NCI-H146 (cell line): ENCODE results near the gene MYOM1.

Experiments used
- DNase-seq: peaks from one replicate; lab custom pipeline; 2025; lab: John Stamatoyannopoulos, UW

The MYOM1 gene

DNA sequence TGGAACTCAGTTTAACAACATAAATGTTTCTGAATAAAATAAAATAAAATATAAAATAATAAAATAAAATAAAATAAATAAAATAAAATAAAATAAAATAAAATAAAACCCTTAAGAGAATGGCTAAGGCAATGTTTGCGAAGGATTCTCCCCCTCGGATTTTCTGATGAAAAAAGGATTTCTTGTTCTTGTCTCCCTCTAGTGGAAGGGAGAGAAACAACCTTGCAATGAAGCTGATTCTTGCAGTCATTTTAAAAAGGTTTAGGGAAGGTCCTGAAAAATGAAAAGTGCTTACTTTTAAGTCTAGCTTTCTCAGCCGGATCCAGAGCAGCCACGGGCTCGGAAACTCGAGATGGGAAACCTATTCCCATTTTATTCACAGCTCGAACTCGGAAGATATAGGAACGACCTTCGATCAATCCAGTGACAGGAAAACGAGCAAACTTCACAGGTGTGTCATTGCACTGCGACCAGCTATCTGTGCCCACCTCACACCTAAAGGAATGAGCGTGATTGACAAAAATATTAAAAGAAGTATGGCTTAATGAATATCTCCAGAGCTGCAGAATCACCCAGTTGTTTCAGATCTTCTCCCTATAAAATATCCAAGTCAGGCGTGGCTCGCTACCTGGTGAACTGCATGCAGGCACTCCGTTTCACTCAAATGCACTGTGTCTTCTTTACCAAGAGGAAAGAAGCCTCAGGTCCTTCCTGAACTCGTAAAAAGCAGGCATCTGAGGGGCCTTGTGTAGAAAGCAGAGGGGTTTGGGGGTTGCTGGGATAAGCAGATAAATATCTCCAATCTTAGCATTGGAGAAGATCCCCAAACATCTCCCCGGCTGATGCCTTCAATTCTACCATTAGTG is 68.1 kb downstream of the MYOM1 start:
- peak; percentile 52 for DNase-seq

DNA sequence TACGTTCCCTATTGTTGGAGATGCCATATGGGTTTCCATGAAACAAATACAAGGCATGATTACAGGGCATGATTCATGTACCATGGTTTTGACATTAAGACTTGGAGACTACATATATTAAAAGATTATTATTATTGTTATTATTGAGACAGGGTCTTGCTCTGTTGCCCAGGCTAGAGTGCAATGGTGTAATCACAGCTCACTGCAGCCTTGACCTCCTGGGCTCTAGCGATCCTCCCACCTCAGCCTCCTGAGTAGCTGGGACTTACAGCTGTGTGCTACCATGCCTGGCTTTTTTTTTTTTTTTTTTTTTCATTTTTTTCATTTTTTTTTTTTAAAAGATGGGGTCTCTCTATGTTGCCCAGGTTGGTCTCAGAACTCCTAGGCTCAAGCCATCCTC is 69.1 kb downstream of the MYOM1 start:
- no peak for DNase-seq

DNA sequence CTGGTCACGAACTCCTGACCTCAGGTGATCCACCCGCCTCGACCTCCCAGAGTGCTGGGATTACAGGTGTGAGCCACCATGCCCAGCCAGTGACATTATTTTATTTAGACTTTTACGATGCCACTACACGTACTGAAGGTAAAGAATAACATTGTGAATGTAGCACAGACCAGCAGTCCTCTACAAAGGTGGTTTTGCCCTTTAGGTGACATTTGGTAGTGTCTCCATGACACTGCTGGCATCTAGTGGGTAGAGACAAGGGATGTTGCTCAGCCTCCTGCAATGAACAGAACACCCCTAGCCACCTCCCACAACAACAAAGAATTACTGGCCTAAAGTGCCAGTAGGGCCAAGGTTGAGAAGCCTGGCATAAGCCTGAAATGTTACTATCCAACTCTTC is 69.5 kb downstream of the MYOM1 start:
- no peak for DNase-seq

DNA sequence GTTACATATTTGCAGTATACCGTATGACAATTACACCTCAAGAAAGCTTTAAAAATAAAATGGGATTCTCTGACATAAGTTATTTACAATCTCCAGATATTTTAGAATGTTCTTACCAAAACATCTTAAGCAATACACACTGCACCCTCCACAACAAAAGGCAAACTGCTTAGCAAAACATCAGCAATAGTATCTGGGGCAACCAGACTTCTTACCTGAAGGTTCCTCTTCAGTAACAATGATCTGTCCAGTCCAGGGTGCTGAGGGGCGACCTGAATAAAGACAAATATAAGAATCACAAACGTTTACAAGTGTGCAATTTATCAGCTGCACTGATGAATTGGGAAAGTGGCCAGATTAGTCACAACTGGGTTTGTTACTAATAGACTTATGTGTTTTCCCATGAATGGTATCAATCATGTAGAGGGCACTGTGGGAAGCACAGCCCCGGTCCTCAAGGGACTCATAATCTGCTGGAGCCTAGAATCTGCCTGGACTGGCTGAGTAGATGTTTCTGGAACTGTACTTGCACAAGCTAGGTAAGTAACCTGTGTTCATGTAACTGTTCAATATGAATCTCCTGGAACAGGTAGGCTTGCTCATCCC is 70.7 kb downstream of the MYOM1 start:
- no peak for DNase-seq

DNA sequence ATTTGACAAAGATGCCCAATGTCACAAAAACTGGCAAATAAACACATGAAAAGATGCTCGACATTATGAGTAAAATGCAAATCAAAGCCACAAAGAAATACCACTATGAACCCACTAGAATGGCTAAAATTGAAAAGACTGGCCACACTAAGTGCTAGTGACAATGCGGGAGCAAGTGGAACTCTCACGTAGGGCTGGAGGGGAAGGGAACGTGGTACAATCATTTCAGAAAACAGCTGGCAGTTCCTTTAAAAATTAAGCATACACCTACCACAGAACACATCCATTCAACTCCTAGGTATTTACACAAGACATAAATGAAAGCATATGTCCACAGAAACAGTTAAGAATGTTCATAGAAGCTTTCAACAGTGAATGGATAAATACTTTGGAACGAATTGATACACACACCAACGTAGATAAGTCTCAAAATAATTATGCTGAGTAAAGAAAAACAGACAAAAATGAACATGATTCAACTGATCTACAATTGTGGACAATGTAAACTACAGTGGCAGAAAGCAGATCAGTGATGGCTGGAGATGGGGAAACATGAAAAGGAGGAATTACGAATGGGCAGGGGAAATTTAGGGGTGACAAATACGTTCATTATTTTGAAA is 71.7 kb downstream of the MYOM1 start:
- DNase-seq: no peak

DNA sequence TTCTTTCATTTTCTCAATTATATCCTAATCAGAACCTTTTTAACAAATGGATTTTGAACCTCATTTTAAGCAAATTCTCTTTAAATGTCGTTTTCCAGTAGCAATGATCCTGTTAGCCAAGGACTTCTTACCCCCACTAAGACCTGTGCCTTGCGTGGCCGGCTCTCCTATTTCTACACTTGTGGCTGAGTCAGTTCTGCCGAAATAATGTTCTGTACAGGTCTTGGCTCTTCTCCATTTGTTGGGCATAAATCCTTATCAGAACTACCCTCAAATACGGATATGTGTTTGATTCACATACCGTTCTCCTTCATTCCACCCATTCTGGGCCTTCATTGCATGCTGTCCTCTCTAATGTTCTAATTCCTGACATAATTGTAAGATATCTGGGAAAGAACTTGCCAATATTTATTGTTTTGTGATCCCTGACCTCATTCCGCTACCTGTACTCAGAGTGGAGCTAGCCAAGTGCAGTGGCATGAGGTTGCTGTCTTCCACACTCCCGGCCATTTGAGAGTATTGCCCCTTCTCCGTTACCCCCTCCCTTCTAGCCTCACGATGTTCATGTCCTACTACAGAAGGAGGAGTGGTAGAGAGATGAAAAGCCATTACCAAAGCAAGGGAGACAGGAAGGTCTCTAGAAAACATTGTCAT is 78.7 kb downstream of the MYOM1 start:
- DNase-seq: no peak

DNA sequence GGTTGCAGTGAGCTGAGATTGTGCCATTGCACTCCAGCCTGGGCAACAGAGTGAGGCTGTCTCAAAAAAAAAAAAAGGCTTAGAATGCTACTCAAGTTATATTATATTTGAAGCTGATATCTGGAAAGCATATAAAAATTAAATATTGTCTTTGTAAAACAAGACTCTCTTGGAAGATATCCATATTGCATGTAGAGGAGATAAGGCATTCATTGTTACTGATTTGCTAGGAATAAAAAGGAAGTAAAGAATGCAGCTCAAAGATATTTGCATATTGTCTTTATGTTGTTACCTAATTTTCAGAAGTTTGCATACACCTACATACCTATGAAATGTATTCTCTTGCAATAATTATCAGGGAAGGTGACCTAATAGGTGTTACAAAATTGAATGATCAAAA is 79.4 kb downstream of the MYOM1 start:
- DNase-seq: no peak

DNA sequence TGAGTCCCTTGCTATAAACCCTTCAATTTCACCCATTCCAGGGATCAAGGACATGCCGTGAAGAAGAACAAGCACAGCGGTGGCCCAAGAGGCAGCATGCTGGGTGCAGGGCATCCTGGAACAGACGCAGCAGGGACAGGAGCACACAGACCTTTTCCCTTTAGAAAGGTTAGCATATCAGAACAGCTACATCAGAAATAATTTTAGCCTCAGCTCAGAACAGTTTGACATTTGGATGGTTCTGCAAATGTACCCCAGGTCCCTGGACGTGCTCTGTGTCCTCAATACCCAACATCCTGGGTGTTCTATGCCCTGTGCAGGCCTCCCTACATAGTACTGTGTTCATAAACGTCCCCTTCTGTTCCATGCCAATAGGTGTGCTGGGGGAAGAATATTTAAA is 80.4 kb downstream of the MYOM1 start:
- no peak for DNase-seq

DNA sequence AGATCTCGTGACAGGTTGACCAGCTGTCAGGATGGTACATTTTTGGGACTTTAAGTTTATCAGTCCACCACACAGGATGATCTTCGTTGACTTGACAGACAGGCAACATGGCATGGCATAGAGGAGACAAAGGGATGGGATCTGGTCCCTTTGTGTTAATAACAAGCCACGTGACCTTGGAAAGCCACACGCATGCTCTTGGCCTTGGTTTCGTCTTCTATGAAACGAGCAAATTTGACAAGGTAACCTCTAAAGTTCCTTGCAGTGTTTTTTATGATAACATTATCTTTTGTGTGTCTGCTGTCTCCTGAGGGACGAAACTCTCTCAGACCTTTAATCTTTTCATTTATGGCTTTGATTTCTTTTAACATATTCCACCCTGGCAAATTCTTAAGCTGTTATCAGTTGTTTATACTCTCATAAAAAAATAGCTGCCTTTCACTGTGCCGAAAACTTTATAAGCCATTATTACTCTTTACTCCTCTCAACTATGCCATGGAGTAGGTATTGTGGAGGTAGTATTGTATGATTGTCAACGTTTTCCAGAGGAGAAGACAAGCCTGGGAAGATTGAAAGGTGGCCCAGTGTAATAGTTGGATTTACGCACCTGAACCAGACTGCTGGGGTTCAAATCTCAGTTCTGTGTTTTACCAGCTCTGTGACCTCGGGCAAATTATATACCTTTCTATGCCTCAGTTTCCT is 81.3 kb downstream of the MYOM1 start:
- DNase-seq: no peak

DNA sequence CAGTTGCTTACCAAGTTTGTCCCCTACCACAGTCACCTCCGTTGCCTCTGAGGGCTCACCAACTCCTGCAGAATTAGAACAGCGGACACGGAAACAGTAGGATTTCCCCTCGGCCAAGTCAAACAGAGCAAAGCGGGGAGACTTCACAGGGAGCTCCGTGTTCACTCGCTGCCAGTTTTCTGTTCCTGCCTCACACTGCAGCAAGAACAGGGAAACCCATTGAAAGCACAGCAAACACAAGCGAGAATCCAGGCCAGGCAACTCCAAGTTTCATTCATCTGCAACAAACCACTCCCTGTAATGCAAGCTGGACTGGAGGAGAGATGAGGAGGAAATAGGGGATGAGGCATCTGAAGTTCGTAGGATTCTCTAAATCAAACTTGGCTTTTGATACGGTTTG is 84.2 kb downstream of the MYOM1 start:
- DNase-seq: no peak

DNA sequence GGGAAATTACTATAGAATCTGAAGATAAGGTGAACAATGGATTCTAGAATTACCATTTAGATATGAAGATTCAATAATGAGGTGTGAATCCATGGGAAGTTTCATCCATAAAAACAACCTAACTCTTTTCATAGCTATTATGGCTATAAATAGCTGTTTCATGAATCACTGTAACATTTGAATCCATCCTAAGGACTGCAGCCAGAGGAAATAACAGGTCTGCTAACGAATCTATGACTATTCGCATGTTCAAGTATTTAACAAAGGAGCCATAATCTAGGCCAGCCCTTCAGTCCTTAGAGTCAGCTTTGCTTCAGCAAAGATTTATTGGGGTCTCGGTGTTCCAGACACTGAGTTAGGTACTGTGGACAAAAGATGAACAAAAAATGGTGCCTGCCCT is 87.1 kb downstream of the MYOM1 start:
- DNase-seq: no peak

DNA sequence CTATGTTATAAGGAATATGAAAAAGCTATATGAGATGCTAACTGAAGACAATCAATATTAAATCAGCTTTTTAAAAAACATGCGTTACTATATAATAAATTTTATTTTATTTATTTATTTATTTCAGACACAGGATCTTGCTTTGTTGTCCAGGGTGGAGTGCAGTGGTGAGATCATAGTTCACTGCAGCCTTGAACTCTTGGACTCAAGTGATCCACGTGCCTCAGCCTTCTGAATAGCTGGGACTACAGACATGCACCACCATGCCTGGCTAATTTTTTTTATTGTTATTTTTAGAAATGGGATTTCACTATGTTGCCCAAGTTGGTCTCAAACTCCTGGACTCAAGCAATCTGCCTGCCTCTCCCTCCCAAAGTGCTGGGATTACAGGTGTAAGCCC is 89.4 kb downstream of the MYOM1 start:
- DNase-seq: no peak

DNA sequence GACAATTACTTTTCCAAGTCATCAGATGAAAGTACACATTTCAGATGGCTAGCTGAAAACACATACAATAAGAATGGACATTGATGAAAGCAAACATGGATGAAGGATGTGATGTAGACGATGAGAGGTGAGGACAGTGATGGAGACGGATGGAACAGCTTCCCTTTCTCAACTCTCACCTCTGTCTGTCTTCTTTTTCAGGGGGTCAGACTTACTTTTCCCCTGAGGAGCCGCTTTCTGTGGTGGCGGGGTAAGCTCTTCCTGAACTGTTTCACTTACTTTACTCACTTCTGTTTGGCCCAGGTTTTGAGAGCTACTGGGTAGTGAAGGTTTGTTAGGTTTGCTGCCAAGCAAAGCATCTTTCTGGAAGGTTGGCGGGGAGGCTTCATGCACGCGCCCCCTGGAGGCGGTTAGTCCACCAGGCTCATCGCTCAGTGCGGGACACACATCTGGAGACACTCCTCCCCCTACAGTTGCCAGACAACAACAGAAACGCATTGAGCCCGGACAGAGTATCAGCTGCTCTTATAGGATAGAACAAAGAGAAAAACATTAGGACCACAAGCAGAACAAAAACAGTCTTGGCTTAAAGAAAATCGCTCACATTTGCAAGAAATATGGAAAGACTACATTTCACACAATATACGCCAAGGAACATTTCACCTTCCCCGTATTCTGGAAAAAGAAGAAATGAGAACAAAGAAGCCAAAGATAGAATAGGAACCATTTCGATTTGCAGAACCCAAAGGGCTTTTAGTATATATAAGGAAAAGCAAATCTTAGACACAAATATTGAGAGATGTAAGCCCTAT is 90.5 kb downstream of the MYOM1 start:
- DNase-seq: peak; percentile 89

DNA sequence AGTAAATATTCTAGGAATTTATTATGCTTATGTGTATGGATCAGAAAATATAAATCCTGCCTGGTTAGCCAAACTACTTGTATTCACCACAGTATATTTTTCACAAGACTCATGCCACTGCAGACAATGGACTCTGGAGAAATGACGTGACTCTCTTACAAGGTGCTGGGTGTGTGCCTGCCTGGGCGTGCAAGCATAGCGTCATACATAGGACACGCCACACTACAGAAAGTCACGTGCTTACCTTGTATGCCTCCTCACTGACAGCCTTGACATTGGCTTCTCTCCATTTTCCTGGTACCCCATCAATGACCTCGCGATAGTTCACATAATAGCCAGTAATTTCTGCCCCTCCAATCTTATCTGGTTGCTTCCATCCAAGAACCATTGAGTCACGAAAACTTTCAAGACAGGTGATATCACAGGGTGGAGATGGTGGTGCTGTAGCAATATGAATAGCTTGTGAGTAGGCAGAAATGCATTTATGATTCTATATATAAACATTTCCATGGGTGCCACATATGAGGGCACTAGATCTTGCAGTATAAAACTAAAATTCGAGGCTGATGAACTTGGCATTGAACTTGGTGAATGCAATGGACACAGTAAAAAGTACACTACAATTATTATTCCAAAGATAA is 93.2 kb downstream of the MYOM1 start:
- DNase-seq: no peak

DNA sequence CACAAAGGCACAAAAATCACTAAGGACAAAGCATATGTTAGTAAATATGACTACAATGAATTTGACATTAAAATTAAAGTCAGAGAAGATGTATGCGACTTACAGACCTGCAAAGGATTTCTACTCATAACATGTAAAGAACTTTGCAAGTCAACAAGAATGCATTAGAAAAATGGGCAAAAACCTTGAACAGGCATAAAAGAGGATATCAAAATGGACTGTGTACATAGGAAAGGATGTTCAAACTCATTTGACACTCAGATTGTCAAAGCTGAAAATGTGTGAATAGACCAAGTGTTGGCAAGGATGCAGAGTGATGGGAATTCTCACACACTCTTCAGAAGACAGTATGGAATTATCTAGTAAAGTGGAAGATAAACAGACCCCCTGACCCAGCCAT is 94.9 kb downstream of the MYOM1 start:
- no peak for DNase-seq

DNA sequence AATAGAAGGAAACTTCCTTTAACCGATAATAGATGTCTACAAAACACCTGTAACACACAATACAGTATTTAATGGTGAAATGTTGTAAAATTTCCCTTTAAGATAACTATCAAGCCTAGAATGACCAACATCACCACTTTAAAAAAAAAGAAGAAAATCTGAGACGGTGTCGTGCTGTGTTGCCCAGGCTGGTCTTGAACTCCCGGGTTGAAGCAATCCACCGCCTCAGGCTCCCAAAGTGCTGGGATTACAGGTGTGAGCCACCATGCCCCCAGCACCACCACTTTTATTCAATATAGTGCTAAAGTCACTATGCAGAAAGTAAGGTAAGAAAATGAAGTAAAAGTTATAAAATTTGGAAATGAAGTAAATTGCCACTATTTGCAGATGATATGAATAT is 96.9 kb downstream of the MYOM1 start:
- DNase-seq: no peak

DNA sequence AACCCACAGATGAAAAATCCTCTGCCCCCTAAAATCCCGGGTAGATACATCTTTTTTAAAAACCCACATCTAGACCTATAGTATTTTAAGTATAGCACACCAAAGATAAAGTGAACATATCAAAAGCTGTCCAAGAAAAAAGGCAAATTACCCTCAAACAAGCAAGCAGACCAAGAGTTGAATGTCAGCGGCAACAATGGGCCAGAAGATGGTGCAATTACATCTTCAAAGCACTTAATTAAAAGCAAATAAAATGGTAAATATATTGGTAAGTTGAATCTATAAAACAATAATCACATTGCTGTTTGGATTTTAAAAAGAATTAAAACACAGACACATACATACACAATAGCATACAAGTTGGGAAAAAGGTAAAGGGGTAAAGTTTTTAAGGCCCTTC is 98.5 kb downstream of the MYOM1 start:
- no peak for DNase-seq

DNA sequence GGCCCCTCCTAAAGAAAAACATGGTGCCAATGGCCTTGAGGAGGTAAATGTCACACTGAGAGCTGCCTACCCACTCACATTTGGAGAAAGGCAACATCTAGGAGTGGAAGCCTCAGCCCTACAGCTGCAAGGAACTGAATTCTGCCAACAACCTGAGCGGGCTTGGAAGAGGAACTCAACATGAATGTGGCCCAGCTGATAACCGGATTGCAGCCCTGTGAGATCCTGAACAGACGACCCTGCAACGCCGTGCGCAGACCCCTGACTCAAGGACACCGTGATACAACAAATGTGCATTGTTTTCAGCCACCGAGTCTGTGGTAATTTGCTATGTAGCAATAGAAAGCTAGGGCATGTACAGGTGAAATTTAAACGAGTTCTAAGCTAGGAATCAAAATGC is 99.4 kb downstream of the MYOM1 start:
- DNase-seq: no peak

DNA sequence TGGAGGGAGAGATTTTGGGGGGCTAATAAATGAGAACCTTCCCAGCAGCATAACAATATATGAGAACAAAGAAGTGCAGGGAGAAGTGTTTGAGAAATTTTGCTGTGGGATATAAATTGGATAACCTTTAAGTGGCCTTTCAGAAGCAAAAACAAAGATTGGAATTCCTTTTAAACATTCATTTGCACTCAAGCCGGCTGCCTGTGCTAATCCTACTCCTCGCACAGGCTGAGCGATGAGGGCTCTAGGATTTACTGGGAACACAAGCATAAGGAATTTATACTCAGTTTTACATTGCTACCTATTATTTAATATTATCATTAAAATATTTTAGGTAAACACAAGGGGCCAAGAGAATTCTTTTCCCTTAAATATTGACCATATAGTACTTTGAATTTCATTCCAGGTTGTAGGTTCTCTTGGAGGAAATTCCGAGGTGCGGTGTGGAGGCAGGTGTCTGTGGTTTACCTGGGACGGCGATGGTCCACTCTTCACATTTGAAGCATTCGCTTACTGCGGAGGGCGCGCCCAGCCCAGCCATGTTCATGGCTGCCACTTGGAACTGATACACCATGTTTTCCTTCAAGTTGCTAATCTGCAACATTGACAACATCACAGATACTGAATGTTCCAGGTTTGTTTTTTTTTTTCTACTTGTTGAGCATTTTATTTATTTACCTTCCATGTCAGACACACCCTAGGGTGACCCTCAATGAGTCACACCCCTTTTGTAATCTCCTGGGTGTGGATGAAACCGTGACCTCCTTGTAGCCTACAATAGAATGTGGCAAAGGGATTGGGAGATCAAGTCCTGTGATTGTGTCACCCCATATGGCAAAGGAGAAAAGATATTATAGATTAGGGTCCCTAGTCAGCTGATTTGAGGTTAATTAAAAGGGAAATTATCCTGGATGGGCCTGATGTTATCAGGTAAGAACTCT is 100.1 kb downstream of the MYOM1 start:
- no peak for DNase-seq
